ENCODE results near the gene PTPN22.

GRCh38 chr1:113818578-113818977 lies 52.9 kb downstream of the PTPN22 start:
- TF ChIP-seq EZH2 (IDR thresholded peaks at IDR 0.05; ENCODE audit: insufficient read depth, poor library complexity, severe bottlenecking) (no peak), EZH2phosphoT487 (IDR thresholded peaks at IDR 0.05; ENCODE audit: insufficient read depth, low read depth) (no peak)

All from GM23248 (cell line).